HG03469 (cell line): ENCODE results near the gene LSG1.

Experiments
- ATAC-seq: cut with Tn5 transposase; IDR thresholded peaks from one replicate; pipeline ENCODE4 v1.9.1; 2021; ENCODE audit warnings: mild to moderate bottlenecking, moderate library complexity, moderate number of reproducible peaks; ENCODE audit not compliant: unreplicated experiment

The LSG1 gene

GRCh38 chr3:194671900-194672808, at the start of gene LSG1:
TSS of gene LSG1 (minus strand) at chr3:194672191. CDS start at chr3:194672162, 29 bp downstream.
- ATAC-seq: peak; percentile 61

GRCh38 chr3:194720048-194720447, 48.1 kb upstream of the LSG1 start:
- ATAC-seq: no peak

GRCh38 chr3:194718079-194718478, 46.1 kb upstream of the LSG1 start:
- no peak for ATAC-seq

GRCh38 chr3:194715022-194715800, 43.2 kb upstream of the LSG1 start:
- no peak for ATAC-seq

- no peak for ATAC-seq
Observed at GRCh38 chr3:194714564-194714963, 42.6 kb upstream of the LSG1 start.

- ATAC-seq: no peak
Observed at GRCh38 chr3:194714137-194714455, 42.1 kb upstream of the LSG1 start.

GRCh38 chr3:194713299-194714136, 41.5 kb upstream of the LSG1 start:
- no peak for ATAC-seq

GRCh38 chr3:194711913-194712312, 39.9 kb upstream of the LSG1 start:
- ATAC-seq: no peak

GRCh38 chr3:194711286-194711685, 39.3 kb upstream of the LSG1 start:
- ATAC-seq: no peak

GRCh38 chr3:194707147-194707540, 35.2 kb upstream of the LSG1 start:
- ATAC-seq: no peak

- ATAC-seq: no peak
Observed at GRCh38 chr3:194705761-194706160, 33.8 kb upstream of the LSG1 start.

- ATAC-seq: no peak
Observed at GRCh38 chr3:194705227-194705626, 33.2 kb upstream of the LSG1 start.

GRCh38 chr3:194702545-194702944, 30.6 kb upstream of the LSG1 start:
- no peak for ATAC-seq

GRCh38 chr3:194696702-194697101, 24.7 kb upstream of the LSG1 start:
- no peak for ATAC-seq

- ATAC-seq: peak; percentile 57
Observed at GRCh38 chr3:194691481-194692283, 19.7 kb upstream of the LSG1 start.

- no peak for ATAC-seq
Observed at GRCh38 chr3:194690501-194691372, 18.7 kb upstream of the LSG1 start.

GRCh38 chr3:194689493-194689944, 17.5 kb upstream of the LSG1 start:
- ATAC-seq: no peak

- no peak for ATAC-seq
Observed at GRCh38 chr3:194688946-194689345, 17.0 kb upstream of the LSG1 start.

GRCh38 chr3:194688200-194688740, 16.3 kb upstream of the LSG1 start:
- no peak for ATAC-seq
